Activated CD4-positive, alpha-beta T cell treated with anti-CD3 and anti-CD28 coated beads, Interleukin-2, amount 10 ng/mL, durations not matched to agents 24 days and 14 days (primary cell): ENCODE results near the gene PLD5. TPM values are rescaled to one million over a fixed set of nuclear protein-coding genes. Genes with fewer than 3 reads are reported as not detected.
"Not testable (repeated sequence)": the region's sequence is repeated elsewhere in the genome, so short reads cannot be mapped to it uniquely, and the experiment has no call there.

Experiments used
- DNase-seq: peaks from one replicate; pipeline ENCODE4 v3.0.0; 2022
- H3K27ac Mint-ChIP-seq: one replicate; pipeline ENCODE4 v1.8.0; 2022; ENCODE audit warnings: mild to moderate bottlenecking, mixed read lengths
- H3K27me3 Mint-ChIP-seq: one replicate; pipeline ENCODE4 v1.8.0; 2022; ENCODE audit warnings: mixed read lengths
- H3K36me3 Mint-ChIP-seq: one replicate; pipeline ENCODE4 v1.8.0; 2022; ENCODE audit warnings: low read depth, mild to moderate bottlenecking, mixed read lengths
- H3K4me1 Mint-ChIP-seq: one replicate; pipeline ENCODE4 v1.8.0; 2021; ENCODE audit warnings: mixed read lengths
- H3K4me3 Mint-ChIP-seq: one replicate; pipeline ENCODE4 v1.8.0; 2022; ENCODE audit warnings: mild to moderate bottlenecking, moderate library complexity, mixed read lengths
- H3K9me3 Mint-ChIP-seq: one replicate; pipeline ENCODE4 v1.8.0; 2021; ENCODE audit warnings: mixed read lengths
- intact Hi-C: fragments of 100-400 bp; cut with micrococcal nuclease; formaldehyde crosslinking; loops from one replicate; pipeline ENCODE4 v1.15.1; 2023
- total RNA-seq: library from RNA; stranded (reverse); gene quantifications from 2 replicates; pipeline ENCODE4 v1.2.3, GENCODE V29; 2022

The PLD5 gene
- total RNA-seq, 1 donor from 2014 or later = not detected

DNA sequence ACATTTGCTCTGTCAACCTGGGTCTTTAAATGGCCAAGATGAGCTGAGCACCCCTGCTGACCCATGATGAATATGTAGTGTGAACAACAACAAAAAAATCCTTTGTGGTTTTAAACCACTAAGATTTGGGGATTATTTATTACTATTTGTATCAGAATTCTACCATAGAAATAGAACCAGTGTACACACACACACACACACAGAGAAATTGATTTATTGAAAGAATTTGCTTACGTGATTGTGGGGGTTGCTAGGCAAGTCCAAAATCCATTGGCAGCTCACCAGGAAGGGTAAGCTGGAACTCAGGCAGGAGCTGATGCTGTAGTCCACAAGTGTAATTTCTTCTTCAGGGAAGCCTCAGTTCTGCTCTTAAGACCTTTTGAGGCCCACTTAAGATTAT lies 443.1 kb downstream of the PLD5 start:
- DNase-seq = no peak
- no peaks in the 10 kb centered on the region for H3K36me3 Mint-ChIP-seq
- H3K4me3 Mint-ChIP-seq = no peak overlapping the region
- no peaks in the 10 kb centered on the region for H3K27me3 Mint-ChIP-seq
- H3K9me3 Mint-ChIP-seq = no peaks in the 10 kb centered on the region
- H3K4me1 Mint-ChIP-seq = no peaks in the 10 kb centered on the region
- H3K27ac Mint-ChIP-seq = no peak overlapping the region
- intact Hi-C loops = no loop called here

DNA sequence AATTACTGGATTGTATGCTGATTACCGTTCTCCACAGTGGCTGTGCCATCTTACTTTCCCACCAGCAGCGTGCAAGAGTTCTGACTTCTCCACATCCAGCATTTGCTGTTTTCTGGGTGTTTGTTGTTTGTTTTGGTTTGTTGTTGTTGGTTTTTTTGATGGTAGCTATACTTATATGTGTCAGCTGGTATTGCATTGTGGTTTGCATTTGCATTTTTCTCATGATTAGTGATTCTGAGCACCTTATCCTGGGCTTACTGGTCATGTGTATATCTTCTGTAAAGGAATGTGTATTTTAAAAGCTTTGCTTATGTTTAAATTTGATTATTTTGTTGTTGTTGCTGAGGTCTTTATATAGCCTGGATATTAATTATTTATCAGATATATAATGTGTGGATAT lies 458.7 kb downstream of the PLD5 start:
- intact Hi-C loops = no loop called here
- H3K4me1 Mint-ChIP-seq = no peaks in the 10 kb centered on the region
- DNase-seq = no peak
- H3K9me3 Mint-ChIP-seq = no peaks in the 10 kb centered on the region
- H3K27me3 Mint-ChIP-seq = no peaks in the 10 kb centered on the region
- H3K36me3 Mint-ChIP-seq = no peaks in the 10 kb centered on the region
- no peak overlapping the region for H3K4me3 Mint-ChIP-seq
- no peak overlapping the region for H3K27ac Mint-ChIP-seq

DNA sequence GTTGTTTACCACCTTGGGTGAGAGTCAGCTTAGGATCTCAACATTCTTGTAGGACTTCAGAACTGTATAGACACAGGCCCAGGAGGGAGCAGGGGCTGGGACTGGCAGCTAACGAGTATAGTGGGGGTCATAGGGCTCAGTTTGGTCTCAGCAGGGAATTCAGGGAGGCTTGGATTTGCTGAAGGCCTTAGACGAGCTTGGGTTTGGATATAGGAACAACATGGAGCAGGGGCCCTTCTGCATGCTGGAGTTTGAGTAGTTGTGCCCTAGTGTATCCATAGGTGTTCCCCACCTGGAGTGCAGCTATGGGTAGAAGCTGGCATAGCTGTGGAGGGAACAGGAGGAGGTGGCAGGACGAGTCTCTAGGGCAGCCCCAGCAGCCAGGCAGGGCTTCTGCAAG lies 462.2 kb downstream of the PLD5 start:
- H3K27ac Mint-ChIP-seq = no peak overlapping the region
- no peaks in the 10 kb centered on the region for H3K4me1 Mint-ChIP-seq
- intact Hi-C loops = no loop called here
- DNase-seq = no peak
- no peak overlapping the region for H3K4me3 Mint-ChIP-seq
- H3K36me3 Mint-ChIP-seq = no peaks in the 10 kb centered on the region
- H3K9me3 Mint-ChIP-seq = no peaks in the 10 kb centered on the region
- no peaks in the 10 kb centered on the region for H3K27me3 Mint-ChIP-seq

DNA sequence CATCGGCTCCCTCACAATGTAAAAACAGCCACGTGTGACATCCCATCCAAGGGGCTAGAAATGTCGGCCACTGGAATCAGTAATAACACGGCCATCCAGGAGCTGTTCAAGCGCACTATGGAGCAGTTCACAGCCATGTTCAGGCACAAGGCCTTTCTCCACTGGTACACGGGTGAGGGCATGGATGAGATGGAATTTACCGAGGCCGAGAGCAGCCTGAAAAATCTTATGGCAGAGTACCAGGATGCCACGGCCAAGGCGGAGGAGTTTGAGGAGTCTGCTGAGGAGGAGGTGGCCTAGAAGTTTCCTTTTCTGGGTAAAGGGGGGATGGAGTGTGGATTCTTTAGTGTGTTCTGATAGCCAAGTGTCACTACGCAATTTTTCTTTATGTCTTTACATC lies 464.5 kb downstream of the PLD5 start:
- Mint-ChIP-seq H3K4me1 (no peaks in the 10 kb centered on the region), H3K27ac (no peak overlapping the region), H3K27me3 (no peaks in the 10 kb centered on the region), H3K9me3 (no peaks in the 10 kb centered on the region), H3K36me3 (no peaks in the 10 kb centered on the region), H3K4me3 (no peak overlapping the region)
- DNase-seq = no peak
- intact Hi-C loops = no loop called here

DNA sequence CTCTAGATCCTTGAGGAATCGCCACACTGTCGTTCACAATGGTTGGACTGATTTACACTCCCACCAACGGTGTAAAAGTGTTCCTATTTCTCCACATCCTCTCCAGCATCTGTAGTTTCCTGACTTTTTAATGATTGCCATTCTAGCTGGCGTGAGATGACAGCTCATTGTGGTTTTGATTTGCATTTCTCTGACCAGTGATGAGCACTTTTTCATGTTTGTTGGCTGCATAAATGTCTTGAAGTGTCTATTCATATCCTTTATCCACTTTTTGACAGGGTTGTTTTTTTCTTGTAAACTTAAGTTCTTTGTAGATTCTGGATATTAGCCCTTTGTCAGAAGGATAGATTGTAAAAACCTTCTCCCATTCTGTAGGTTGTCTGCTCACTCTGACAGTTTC lies 465.9 kb downstream of the PLD5 start:
- H3K36me3 Mint-ChIP-seq, H3K27me3 Mint-ChIP-seq, H3K4me1 Mint-ChIP-seq, intact Hi-C loops, H3K4me3 Mint-ChIP-seq, H3K9me3 Mint-ChIP-seq, H3K27ac Mint-ChIP-seq: not testable (repeated sequence)
- peak; percentile 17 for DNase-seq

DNA sequence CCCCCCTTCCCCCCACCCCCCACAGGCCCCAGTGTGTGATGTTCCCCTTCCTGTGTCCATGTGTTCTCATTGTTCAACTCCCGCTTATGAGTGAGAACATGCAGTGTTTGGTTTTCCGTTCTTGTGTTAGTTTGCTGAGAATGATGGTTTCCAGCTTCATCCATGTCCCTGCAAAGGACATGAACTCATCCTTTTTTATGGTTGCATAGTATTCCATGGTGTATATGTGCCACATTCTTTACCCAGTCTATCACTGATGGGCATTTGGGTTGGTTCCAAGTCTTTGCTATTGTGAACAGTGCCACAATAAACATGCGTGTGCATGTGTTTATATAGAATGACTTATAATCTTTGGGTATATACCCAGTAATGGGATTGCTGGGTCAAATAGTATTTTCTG lies 466.3 kb downstream of the PLD5 start:
- intact Hi-C loops, H3K4me3 Mint-ChIP-seq, H3K27ac Mint-ChIP-seq, H3K9me3 Mint-ChIP-seq, H3K36me3 Mint-ChIP-seq, H3K27me3 Mint-ChIP-seq, H3K4me1 Mint-ChIP-seq: not testable (repeated sequence)
- DNase-seq = peak; percentile 1

DNA sequence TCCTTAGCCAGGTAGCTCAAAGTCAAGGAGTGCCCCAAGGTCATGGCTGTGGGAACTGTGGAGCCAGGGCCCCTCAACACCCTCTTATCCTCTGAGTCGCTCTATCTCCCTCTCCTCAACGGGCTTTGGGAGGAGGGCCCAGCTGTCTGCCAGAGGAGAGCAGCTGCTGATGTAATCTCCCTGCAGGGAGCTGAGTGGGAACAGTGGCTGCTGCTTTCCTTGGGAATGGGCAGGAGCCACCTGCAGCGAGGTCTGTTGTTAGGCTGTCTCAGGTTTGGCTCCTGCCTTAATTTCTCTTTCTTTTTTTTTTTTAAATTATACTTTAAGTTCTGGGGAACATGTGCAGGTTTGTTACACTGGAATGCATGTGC lies 466.8 kb downstream of the PLD5 start:
- Mint-ChIP-seq H3K4me1 (no peaks in the 10 kb centered on the region), H3K4me3 (no peak overlapping the region), H3K27ac (no peak overlapping the region), H3K27me3 (no peaks in the 10 kb centered on the region), H3K36me3 (no peaks in the 10 kb centered on the region), H3K9me3 (no peaks in the 10 kb centered on the region)
- intact Hi-C loops = no loop called here
- DNase-seq = peak; percentile 23

DNA sequence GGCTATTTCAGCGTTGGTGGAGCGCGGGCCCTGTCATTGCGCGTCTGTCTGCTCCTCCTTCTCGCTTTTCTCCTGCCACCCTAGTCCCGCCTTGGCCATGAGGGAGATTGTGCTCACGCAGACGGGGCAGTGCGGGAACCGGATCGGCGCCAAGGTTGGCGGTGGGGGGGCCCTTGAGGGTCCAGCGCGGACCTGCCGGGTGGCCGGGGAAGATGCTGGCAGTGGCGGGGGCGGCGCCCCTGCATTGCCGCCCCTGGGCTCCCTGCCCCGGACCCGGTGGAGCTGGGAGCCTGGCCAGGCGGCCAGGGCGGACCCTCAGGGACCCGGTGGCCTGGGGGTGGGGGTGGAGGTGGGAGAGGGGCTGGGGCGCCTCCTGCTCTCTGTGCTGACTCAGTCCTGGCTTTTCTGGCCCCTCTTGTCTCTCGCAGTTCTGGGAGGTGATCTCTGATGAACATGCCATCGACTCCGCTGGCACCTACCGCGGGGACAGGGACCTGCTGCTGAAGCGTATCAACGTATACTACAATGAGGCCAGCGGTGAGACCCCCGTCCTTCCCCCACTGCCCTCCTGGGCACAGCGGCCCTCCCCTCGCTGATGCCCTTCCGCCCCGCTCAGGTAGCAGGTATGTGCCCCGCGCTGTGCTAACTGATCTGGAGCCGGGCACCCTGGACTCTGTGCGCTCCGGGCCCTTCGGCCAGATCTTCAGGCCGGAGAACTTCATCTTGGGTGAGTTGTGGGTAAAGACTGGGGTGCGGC lies 467.3 kb downstream of the PLD5 start:
- H3K4me1 Mint-ChIP-seq = no peaks in the 10 kb centered on the region
- no peaks in the 10 kb centered on the region for H3K27me3 Mint-ChIP-seq
- no peaks in the 10 kb centered on the region for H3K36me3 Mint-ChIP-seq
- intact Hi-C loops = no loop called here
- no peak for DNase-seq
- H3K4me3 Mint-ChIP-seq = no peak overlapping the region
- H3K27ac Mint-ChIP-seq = no peak overlapping the region
- no peaks in the 10 kb centered on the region for H3K9me3 Mint-ChIP-seq

DNA sequence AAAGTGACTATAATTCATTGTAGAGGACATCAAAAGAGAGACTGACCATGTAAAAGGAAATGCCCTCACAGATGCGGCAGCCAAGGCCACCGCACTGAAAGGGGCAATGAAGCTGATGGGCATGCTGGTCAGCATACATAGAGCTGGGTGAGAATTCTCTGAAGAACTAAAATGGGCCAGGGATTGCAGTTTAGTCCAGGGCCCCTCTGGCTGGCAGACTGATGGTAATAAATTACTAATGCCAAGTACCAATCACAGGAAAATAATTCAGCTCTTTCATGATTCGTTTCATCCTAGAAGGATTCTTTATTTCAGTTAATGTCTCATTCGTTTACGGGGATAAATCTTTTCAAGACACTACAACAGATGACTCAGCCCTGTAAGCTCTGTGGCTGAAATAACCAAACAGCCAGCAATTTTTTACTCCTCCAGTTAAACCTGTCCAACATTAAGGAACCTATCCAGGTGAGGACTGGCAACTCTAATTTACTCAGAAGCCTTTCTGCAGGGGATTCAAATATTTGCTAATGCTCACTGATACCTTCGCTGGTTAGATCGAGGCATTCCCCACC lies 468.7 kb downstream of the PLD5 start:
- peak; percentile 20 for DNase-seq
- intact Hi-C loops = no loop called here
- H3K4me3 Mint-ChIP-seq = no peak overlapping the region
- no peaks in the 10 kb centered on the region for H3K36me3 Mint-ChIP-seq
- no peaks in the 10 kb centered on the region for H3K9me3 Mint-ChIP-seq
- H3K27ac Mint-ChIP-seq = no peak overlapping the region
- H3K27me3 Mint-ChIP-seq = no peaks in the 10 kb centered on the region
- no peaks in the 10 kb centered on the region for H3K4me1 Mint-ChIP-seq

DNA sequence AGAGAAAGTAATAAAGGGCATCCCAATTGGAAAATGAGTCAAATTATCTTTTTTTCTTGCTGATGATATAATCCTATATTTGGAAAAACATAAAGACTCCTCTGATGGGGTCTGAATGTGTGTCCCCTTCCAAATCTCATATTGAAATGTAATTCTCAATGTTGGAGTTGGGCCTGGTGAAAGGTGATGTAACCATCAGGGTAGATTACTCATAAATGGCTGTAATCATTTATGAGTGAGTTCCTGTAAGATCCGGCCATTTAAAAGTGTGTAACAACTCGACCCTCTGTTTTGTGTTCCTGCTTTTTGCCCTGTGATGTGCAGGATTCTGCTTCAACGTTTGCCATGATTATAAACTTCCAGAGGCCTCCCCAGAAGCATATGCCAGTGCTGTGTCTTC lies 481.3 kb downstream of the PLD5 start:
- Mint-ChIP-seq H3K4me3 (no peak overlapping the region), H3K4me1 (no peaks in the 10 kb centered on the region), H3K27me3 (no peaks in the 10 kb centered on the region), H3K27ac (no peak overlapping the region), H3K9me3 (no peaks in the 10 kb centered on the region), H3K36me3 (no peaks in the 10 kb centered on the region)
- intact Hi-C loops = no loop called here
- no peak for DNase-seq

DNA sequence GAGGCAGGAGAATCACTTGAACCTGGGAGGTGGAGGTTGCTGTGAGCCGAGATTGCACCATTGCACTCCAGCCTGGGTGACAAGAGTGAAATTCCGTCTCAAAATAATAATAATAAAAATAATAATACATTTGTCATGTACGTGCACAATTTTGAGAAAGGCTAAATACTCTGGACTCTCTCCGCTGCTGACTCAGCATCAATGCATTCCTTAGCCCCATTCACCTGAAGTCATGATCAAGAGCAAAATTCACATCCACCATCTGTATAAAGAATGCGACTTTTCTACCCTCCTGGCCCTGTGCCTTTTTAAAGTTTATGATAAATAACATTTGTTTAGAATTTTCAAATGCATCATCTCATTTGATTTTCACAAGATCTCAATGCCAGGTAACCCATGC lies 490.1 kb downstream of the PLD5 start:
- no peaks in the 10 kb centered on the region for H3K4me1 Mint-ChIP-seq
- intact Hi-C loops = no loop called here

DNA sequence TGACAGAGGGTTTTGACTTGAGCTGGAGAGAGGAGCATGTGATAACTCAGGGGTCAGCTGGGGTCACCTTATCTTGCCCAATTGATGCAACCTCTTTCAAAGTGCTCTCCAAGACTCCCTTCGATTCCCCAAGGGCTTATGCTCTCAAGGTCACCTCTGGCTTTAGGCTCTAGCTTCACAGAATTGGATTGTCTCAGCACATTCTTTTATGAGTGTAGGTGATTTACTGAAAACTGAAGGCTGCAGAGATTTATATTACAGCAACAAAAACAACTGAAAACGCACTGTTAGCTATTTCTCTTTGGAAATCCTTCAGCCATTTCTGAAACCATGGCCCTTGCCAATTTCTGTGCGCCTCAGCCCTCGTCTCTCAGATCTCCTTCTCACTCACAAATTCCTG lies 491.1 kb downstream of the PLD5 start:
- Mint-ChIP-seq H3K4me1 (no peaks in the 10 kb centered on the region), H3K27me3 (no peaks in the 10 kb centered on the region), H3K9me3 (no peaks in the 10 kb centered on the region), H3K36me3 (no peaks in the 10 kb centered on the region), H3K27ac (no peak overlapping the region), H3K4me3 (no peak overlapping the region)
- DNase-seq = no peak
- intact Hi-C loops = no loop called here

More for the DNA sequence above, 490.1 kb downstream of the PLD5 start:
- H3K27ac Mint-ChIP-seq = no peak overlapping the region
- H3K9me3 Mint-ChIP-seq = no peaks in the 10 kb centered on the region
- H3K36me3 Mint-ChIP-seq = no peaks in the 10 kb centered on the region
- no peak overlapping the region for H3K4me3 Mint-ChIP-seq
- DNase-seq = no peak
- no peaks in the 10 kb centered on the region for H3K27me3 Mint-ChIP-seq
